GM12865 (cell line): ENCODE results near the gene BATF2.
"Not testable (repeated sequence)": the region's sequence is repeated elsewhere in the genome, so short reads cannot be mapped to it uniquely, and the experiment has no call there.

Experiments
- DNase-seq: peaks from one replicate; pipeline ENCODE4 v3.0.0; 2010; ENCODE audit warnings: low read depth
- H3K4me3 ChIP-seq: 2 replicates; pipeline ENCODE4 v1.5.1; 2011; ENCODE audit warnings: mild to moderate bottlenecking, low read depth, low read length, control low read depth
- CTCF ChIP-seq: IDR thresholded peaks from 2 replicates; pipeline ENCODE4 v1.5.1; 2011; ENCODE audit warnings: low read length, control low read depth, low read depth, inconsistent platforms; ENCODE audit not compliant: insufficient read depth; ENCODE audit errors: missing control alignments

The BATF2 gene

GRCh38 chr11:65013130-65013887 lies 16.5 kb upstream of the BATF2 start:
- peak; percentile 93 for DNase-seq
- peak; percentile 81 for TF ChIP-seq CTCF
- peak overlapping the region; percentile 75 for H3K4me3 ChIP-seq

DNA sequence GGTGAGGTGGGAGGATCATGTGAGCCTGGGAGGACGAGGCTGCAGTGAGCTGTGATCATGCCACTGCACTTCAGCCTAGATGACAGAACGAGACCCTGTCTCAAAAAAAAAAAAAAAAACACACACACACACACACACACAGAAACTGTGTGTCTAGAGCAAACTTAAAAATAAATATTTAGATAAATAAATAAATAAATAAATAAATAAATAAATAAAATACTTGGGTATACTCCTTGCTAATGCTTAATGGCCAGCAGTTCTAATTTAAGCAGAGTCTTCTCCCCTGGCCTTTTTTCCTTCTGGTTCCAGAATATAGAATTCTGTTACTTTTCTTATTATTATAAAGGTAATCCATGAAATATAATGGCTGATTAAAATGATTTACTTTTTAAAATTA lies 12.1 kb upstream of the BATF2 start:
- no peak overlapping the region for H3K4me3 ChIP-seq
- DNase-seq = no peak
- TF ChIP-seq CTCF = no peak

GRCh38 chr11:65008016-65008415 lies 11.2 kb upstream of the BATF2 start:
- H3K4me3 ChIP-seq = no peak overlapping the region
- TF ChIP-seq CTCF = no peak
- DNase-seq = no peak

DNA sequence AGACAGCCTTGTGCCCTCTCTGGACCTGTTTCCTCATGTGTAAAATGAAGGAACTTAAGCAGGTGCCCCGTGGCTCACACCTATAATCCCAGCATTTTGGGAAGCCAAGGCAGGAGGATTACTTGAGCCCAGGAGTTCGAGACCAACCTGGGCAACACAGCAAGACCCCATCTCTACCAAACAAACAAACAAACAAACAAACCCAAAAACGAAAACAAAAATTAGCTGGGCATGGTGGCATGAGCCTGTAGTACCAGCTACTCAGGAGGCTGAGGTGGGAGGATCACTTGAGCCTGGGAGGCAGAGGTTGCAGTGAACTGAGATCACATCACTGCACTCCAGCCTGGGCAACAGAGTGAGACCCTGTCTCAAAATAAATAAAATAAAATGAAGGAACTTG lies 7.2 kb upstream of the BATF2 start:
- not testable (repeated sequence) for DNase-seq, H3K4me3 ChIP-seq

- no peak for TF ChIP-seq CTCF
- H3K4me3 ChIP-seq = no peak overlapping the region
- no peak for DNase-seq
Observed at GRCh38 chr11:65003282-65003681, 6.5 kb upstream of the BATF2 start.

GRCh38 chr11:65002706-65003105 lies 5.9 kb upstream of the BATF2 start:
- H3K4me3 ChIP-seq = no peak overlapping the region
- DNase-seq = no peak
- TF ChIP-seq CTCF = no peak

GRCh38 chr11:64999478-64999877 lies 2.7 kb upstream of the BATF2 start:
- no peak for DNase-seq

More at GRCh38 chr11:64999478-64999877, 2.7 kb upstream of the BATF2 start:
- no peak for TF ChIP-seq CTCF
- no peak overlapping the region for H3K4me3 ChIP-seq
